Activated CD4-positive, CD25-positive, alpha-beta regulatory T cell treated with anti-CD3 and anti-CD28 coated beads, Interleukin-2, amount 50 U/mL, for 72 hours (primary cell): ENCODE data around the gene TIGIT.

ENCODE experiments used
- DNase-seq: peaks from one replicate; pipeline ENCODE4 v3.0.0; 2021

TIGIT gene

DNA sequence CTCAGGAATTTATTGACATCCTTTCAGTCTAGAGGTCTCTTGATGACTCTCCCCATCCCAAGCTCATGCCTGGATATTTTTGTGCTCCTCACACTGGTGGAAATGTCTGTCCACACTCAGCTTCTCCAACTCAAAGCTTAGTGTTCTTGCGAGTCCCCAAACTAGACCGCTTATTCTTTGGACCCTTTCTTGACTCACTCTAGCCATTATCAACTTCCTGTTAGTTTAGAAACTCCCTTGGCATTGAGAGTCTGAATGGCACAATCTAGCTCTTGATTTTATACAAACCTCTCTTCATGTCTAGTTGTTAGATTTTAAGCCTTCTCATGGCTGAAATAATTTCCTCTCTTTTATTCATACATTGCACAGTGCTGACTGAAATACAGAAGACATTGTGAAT is 19.6 kb downstream of the TIGIT start:
- no peak for DNase-seq

DNA sequence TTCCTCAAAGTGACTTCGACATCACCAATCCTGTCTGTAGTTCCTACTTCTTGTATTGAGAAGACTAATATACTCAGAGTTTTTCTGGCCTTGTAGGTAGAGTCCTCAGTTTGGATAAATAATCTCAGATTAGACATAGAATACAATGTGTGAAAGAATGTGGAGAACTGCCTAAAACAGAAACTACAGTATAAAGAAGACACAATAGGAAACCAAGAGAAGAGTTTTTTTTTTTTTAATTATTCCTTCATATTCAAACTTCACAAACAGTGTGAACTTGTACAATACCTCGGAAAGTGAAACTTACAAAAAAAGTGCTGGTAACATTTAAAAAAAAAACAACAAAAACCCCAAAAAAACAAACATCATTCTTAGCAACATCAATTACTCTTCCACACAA is 20.5 kb downstream of the TIGIT start:
- DNase-seq: no peak

DNA sequence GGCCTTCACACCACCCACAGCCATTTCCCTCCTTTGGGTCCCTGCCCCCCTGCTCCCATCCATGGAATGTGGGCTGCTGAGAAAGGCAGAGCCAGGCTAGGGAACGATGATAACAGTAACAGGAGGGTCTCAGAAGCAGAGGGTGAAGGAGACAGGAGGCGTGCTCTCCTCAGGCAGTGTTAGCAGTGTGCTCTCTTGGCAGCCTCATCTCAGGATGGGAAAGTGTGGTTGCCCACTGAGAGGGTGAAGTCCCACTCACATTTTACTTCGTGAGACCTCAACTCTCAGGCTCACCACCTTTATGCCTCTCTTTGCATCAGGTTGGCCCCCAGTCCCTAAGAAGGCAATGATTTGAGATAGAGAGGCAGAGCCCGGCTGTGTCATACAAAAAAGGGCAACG is 24.5 kb downstream of the TIGIT start:
- no peak for DNase-seq

DNA sequence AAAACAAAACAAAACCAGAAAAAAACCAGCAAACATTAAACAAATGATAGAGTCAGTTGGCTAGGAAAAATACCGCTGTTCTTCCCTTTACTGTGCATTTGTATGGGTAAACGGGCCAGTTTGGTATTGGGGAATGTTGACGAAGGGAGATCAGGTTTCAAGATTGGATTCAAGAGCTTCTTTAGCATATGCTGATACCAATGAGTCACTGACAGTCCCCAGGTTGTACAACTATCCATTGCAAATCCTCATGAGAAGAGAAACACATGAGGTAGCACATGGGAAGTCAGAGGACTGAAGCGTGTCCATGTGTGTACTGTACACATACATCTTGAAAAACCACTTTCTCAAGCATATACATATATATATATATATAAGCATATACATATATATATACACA is 25.6 kb downstream of the TIGIT start:
- no peak for DNase-seq

DNA sequence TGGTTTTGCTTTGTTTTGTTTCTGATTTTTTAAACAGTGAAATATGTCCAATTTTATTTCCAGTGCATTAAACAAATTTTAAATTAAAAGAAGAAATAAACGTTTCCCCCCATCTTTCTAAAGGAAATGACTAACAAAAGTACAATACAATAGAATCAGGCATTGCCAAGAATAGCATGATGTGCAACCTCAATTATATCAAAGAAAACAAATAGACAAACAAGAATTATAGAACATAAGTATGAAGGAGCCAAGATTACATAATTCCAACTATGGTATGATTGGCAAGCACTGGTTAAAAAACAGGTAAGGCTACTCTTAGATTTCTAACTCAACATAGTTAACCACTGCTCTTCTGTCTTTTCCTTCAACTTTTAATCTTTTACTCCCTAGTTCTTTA is 26.4 kb downstream of the TIGIT start:
- DNase-seq: no peak

DNA sequence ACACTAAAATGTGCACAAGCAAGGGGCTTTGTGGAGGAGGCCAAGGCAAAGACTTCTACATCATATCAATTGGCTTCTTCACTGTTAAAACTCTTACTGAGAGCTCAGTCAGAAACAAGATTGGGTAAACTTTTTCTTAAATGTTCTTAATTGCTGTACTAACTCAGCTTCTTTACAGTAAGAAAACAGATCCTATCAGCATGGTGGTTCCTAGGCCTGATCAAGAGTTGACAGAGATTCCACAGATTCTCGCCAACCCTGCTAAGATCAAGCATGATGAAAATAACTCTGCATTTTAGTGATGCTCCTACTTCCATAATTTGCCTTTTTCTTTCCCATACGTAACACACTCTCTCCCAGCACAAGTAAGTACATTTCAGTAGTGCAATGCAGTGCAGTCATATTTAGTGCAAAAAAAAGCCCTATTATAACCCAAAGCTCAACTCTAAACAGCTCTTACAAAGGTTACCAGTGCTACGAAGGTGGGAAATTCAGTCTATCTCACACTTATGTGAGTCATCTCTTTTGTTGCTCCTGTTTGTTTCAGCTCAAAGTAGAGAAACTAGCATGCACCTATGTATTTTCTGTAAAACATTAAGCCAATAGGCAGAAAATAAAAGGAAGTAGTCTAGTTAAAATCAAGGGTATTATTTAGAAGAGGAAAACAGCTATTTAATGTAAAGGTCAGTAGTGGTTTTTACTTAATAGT is 29.9 kb downstream of the TIGIT start:
- no peak for DNase-seq

DNA sequence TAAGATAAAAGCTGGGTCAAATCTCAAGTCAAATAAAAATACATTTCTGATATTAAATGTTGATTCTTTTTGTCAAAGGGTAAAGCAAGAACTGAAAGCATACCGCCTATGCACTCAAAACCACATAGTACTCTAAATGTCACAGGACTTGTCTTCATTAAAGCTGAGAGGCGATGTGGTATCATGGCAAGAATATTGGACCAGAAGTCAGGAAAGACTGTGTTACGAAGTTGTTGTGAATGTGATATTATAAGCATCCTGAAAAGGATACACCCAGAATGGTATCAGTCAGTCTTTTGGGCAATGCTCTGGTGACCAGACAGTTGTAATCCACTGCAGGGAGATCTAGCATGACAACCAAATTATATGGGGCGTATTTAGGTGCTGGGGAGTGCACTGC is 33.8 kb downstream of the TIGIT start:
- DNase-seq: no peak

DNA sequence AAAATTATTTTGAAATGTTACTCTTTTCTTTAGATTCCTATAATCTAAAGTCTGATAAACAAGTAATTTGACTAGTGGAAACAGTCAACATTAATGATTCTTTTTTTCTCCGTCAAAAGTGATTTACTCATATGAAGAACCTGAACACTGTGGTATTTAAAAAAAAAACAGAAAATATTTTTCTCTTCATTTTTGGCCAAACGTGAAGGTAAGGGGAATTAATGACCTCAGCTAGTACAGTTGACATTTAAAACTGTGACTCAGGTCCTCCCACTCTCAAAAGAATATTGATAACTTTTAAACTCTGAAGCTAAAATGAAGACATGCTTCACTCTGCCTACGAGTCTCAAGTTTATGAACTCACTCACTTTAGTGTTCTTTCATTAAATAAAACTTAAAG is 34.5 kb downstream of the TIGIT start:
- no peak for DNase-seq

DNA sequence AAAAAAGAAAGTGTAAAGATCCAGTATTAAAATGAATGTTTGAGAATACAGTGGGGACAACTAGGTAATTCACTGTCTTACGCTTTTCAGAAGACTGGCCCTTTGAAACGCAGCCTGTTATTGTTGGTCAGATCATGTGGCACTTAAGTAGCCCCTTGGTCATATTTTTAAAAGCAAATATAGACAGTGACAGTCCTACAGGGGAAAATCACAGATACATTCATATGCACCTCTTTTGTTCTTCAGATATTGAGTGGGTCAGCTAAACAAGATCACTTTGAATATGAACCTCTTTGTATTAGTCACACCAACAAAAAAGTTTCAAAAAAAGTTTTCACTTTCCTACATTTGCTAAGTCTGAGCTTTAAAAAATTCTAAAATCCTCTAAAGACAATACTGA is 36.0 kb downstream of the TIGIT start:
- no peak for DNase-seq

DNA sequence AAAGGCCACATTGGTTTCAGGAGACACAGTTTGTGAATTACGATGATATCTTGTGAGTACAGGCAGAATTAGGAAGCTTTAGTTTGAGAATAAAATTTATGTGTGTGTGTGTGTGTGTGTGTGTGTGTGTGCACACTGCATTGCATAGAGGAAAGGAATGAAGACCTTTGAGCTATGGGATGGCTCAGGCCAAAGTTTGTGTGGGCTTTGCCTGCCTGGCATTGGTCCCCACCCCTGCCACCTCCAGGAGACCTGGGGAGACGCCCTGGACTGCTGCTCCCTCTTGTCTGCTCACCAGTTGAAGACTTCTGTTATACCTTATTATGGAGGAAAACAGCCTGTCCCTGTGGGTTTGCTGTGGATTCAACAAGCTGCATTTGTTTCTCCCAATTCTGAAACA is 37.2 kb downstream of the TIGIT start:
- no peak for DNase-seq

DNA sequence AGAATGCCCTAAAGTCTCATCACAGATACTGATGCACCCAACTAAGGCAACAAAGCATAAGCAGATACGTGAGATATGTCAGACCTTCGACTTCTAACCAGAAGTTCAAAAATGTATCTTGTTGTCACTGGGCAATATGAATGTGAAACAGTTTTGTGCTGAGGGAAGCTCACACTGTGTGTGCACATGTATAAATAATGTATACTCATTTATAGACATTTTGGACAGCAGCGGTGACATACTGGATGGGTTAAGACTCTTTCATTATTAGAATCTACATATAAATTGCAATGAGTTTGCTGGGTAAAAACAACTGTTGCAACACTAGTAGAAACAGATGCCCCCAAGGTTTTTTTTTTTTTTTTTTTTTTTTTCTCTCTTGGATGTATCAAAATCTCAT is 37.9 kb downstream of the TIGIT start:
- no peak for DNase-seq

DNA sequence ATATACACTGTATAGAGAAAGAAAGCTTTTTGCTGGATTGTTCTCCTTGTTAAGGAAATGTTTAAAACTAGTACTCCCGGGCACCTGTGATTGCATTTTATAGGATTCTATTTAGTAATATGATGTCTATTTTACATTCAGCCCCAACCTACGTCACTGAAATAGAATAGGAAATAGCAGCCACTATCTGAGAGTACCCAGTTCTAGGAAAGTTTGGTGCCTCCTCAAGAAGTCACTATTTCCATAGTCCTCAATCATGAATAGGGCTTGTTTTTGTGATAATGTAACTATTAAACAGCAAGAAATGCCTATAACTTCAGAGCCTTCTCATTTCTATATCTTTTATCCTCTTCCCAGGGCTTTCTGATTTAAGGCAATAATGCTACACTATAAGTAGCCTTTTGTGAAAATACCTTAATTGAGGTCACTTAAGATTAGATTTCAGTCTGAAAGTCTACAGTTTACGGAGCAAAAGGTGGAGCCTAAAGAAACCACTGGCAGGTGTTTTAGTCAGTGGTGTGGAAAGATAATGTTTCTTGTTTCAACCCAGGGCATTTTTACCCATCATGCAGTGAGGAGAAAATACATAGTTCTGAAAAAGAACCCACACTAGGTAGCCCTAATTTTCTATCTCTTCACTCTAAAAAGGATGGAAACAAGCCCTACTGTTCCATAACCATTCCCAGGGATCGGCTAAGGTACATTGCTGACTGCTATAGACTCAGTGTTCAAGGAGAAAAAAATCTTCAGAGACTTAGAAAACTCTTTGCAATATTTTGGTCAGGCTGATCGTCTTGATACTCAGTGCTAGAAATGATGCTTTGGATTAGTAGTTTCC is 38.7 kb downstream of the TIGIT start:
- DNase-seq: no peak

DNA sequence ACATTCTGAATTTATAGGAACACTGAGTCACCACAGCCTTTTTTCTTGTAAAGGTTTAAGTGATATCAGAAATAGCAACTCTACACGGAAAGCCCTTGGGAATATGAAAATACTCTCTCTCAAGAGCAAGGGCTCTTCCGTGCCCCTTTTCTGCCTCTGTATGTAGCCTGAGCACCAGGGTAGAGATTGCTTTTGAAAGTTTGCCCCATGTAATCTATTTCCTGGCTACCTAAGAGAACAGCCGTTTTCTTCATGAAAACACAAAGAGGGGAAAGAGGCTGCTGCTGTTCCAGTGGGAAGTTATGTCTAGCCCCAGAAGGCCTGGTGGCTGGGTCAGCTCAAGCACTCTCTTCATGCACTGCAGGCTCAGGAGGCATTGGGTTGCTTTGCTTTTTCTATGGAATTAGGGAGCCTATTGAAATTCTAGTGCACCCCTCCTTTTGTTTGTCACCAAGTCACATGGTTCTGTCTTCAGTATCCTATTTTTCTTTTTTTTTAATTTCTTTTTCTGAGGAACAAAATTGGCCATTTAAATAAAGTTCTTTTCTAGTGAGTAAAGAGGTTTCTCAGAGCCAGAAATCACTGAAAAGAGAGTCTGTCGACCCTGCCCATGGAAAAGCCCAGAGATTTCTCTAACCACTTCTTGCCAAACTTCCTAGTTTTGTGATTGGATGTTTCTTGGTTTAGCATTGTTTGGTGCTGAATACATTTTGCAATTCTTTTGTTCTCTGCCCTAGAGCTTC is 39.5 kb downstream of the TIGIT start:
- DNase-seq: no peak

DNA sequence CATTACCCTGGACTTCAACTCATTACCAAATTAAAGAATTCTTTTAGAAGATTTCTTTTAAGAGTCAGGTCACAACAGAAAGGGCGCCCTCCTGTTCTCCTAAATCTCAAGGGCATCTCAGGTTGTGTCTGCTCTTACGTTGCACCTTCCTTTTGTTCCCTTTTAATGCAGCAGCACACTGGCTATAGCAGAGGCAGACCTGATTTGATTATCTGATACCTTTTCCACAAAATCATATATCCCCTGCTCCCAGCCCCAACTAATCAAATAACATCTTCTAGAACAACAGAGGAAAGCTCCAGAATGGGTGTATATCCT is 40.1 kb downstream of the TIGIT start:
- DNase-seq: no peak

DNA sequence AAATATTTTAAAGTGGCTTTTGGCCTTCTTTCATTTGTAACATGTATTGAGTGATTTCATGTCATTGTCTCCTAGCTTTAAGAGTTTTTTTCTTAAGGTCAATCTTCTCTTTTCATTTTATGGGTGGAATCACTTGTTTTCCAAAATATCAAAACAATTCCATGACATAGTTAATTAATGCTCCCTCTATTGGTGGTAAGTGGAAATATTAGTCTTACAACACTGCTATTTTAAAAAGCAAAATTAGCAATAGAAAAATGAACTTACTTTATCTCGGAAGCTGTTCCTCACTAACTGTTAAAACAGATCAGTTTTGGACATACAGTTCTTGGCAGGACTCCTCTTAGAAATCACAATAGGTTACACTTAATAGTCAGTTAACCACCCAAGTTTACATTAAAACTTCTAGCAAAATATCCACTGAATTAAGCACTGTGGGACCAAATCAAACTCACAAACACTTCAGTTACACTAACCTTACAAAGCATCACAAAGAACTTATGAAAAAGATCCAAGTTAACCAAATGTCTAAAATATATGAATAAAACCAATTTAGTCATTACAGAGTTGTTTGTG is 42.4 kb downstream of the TIGIT start:
- DNase-seq: no peak

DNA sequence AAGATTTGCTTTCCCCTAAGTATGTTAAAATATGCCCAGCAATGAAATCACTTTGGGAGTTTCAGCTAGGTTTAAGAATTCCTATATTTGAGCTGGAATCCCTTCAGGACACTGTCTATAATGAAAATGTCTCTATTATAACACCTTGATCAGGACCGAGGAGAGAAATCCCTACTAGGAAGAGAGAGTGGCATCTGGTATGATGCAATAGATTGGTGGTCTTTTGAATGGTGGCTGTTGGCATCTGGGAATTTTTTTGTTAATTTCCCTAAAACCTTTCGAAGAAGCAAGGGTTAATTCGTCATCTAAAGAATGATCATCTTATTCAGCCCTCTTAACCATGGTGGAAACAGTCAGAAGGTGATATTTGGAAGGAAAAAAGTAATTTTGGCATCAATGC is 43.0 kb downstream of the TIGIT start:
- no peak for DNase-seq

DNA sequence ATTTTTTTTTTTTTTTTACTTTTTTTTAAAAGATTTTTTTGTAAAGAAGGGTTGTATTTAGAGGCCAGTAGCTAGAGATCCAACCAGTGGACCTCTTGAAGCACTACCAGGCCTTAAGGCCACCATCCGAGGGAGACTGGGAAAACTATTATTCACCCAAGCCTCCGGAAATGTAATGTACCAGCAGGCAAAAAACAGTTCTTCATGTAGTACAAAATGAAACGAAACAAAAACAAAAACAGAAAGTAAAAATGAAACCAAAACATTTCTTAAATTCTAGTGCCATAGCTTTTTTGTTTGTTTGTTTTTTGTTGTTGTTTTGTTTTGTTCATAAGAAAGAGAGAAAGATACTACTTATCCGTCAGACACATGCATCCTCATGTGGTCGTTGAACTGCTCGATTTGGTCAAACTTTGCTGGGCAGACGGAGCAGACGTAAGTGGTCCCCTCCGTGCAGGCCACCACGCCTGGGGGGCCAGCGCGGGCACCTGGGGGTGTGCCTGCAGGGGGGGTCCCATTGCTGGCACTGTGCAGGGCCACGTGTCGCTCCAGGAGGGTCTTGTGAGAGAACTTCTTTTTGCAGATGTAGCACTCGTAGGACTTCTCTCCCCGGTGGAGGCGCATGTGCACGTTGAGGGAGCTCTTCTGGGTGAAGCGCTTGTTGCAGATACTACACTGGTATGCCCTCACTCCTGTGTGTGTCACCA is 45.0 kb downstream of the TIGIT start:
- no peak for DNase-seq

DNA sequence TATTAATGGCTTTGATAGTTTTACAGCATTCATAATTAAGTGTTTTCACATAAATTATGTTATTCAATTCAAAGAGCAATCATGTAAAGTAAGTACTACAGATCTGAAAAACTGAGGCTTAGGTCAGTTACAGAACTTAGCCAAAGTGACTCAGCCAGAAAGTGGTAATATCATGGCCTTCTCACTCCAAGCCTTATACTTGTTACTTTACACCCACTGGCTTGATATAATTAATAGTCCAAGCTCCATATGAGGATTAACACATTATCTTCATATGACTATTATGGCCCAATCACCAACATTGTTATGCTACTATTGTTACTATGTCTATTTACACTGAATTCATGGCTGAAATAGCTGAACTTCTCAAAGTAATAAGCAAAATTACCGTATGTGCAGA is 50.7 kb downstream of the TIGIT start:
- DNase-seq: no peak

DNA sequence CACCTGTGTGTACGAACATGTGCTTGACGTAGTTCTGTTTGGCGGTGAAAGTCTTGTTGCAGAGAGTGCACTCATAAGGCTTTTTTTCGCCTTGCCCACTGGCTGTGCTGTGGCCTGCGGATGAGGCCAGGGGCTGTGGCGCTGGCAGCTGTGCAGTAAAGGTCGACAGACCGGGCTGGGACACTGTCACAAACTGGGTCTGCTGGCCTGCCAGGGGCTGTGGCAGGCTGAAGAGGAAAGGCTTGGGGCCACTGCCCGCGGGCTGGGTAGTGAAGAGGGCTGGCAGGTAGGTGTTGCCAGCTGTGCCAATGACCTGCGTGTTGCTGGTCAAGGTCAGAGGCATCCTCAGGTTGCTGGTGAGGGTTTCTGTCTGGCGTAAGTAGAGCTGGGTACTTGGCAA is 56.4 kb downstream of the TIGIT start:
- DNase-seq: no peak

DNA sequence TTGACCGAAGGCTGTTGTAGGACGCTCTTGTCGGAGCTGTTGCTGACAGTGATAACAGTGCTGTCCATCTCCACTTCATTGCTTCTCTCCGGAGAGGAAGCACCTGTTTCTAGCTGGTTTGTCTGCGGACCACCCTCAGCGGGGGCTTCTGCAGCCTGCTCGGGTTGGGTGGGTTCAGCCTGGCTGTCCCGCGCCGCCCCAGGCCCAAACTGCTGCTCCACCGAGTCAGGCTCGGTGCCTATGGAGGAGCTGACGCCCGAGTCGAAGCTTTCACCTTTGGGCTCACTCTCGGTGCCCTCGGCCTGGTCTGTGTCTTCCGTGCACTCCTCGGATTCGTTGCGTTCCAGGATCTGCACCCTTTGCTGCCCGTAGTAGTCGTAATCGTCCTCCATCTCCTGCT is 56.9 kb downstream of the TIGIT start:
- no peak for DNase-seq

DNA sequence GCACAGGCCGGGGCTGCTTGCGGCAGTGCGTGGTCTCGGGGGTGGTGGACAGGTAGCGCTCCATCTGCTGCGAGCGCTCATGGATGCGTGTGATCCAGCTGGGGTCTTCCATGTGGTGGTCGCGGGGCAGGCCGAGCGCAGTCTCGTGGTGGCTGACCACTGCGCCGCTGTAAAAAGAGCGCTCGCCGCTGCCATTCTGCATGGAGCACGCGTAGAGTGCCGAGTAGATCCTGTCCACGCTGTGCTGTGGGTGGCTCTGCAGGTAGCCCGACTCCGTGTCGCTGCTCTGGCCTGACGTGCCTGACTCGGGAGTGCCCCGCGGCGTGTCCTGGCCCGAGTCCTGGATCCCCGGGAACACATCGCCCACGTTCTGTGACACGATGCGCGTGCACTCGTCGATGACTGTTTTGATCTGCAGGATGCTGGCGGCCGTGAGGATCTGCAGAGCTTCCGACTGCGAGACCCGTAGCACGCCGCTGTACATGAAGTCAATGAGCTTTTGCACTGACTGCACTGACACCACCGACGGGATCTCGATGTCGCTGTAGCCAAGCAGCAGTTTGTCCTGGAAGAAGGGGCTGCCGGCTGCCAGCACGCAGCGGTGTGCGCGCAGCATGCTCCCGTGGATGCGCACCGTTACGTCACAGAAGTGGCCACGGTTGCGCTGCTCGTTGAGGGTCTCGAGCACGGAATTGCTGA is 57.4 kb downstream of the TIGIT start:
- no peak for DNase-seq

DNA sequence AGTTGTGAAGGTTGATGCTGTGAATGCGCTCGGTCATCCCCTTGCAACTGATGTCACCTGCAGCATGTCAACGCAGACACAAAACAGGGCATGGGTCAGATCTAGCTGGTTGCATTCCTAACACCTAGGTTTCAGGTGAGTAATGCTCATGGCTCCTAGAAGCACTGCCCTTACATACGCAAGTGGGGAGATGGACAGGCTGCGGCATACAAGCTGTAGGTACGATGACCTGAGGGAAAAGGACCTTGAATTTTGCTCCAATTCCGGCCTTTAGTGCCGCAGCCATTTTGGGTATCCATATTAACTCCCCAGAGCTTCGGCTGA is 58.0 kb downstream of the TIGIT start:
- DNase-seq: no peak

DNA sequence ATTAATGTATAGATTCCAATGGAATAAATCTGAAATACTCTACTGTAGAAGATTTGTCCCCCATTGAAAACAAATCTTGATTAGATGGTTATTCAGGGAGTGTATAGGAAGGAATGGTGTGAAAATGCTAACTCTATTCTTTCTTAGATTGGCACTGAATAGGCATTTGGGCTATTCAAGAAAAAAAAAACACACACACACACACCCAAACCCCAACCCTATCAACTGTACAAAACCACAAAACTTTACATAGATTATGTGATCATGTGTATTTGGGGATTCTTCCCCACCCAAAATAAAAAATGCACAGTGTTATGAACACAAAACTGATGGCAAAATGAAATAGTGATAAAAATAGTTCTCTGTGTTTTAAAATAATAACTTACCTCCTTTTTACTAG is 61.8 kb downstream of the TIGIT start:
- DNase-seq: no peak
